ENCODE results near the gene C1orf198.

Gene C1orf198

GRCh38 chr1:230853731-230854130 lies 14.6 kb downstream of the C1orf198 start:
- no peak overlapping the region for H3K4me2 ChIP-seq (ENCODE audit: low read length)
- no peaks in the 10 kb centered on the region for H3K9me2 ChIP-seq (ENCODE audit: low read depth, low read length)
- no peaks in the 10 kb centered on the region for H3K9me3 ChIP-seq (ENCODE audit: low read length)
- no peak overlapping the region for H2AFZ ChIP-seq (ENCODE audit: low read length)
- H3K36me3 ChIP-seq (ENCODE audit: insufficient read depth, low read length) = no peaks in the 10 kb centered on the region
- H4K20me1 ChIP-seq (ENCODE audit: insufficient read depth, low read length) = no peaks in the 10 kb centered on the region
- H3F3A ChIP-seq (ENCODE audit: insufficient read depth, low read length) = no peaks in the 10 kb centered on the region
- TF ChIP-seq CTCF (IDR thresholded peaks at IDR 0.05; ENCODE audit: low read length) (no peak), EZH2 (IDR thresholded peaks at IDR 0.05; ENCODE audit: borderline replicate concordance, low read length) (no peak)
- no peak overlapping the region for H3K9ac ChIP-seq (ENCODE audit: low read length)
- H3K79me2 ChIP-seq (ENCODE audit: insufficient read depth, low read length) = no peaks in the 10 kb centered on the region
- H3K27ac ChIP-seq (ENCODE audit: low read depth, low read length, poor library complexity, severe bottlenecking) = no peak overlapping the region
- peaks cover 3% of the 10 kb centered on the region; the same call in 1 of the 2 replicates for H3K27me3 ChIP-seq (ENCODE audit: insufficient read depth, low read length)
- no peak overlapping the region for H3K4me3 ChIP-seq (ENCODE audit: low read depth, low read length, poor library complexity, severe bottlenecking)
- H3K4me1 ChIP-seq (ENCODE audit: insufficient read depth, low read length, severe bottlenecking) = no peaks in the 10 kb centered on the region

- TF ChIP-seq CTCF (IDR thresholded peaks at IDR 0.05; ENCODE audit: low read length) = no peak
- TF ChIP-seq EZH2 (IDR thresholded peaks at IDR 0.05; ENCODE audit: borderline replicate concordance, low read length) = no peak
- Histone ChIP-seq H2AFZ (ENCODE audit: low read length) (no peak overlapping the region), H3K36me3 (ENCODE audit: insufficient read depth, low read length) (no peaks in the 10 kb centered on the region), H3K79me2 (ENCODE audit: insufficient read depth, low read length) (no peaks in the 10 kb centered on the region), H3K9ac (ENCODE audit: low read length) (no peak overlapping the region), H3K27me3 (ENCODE audit: insufficient read depth, low read length) (peaks cover 3% of the 10 kb centered on the region; the same call in 1 of the 2 replicates), H4K20me1 (ENCODE audit: insufficient read depth, low read length) (no peaks in the 10 kb centered on the region), H3K4me1 (ENCODE audit: insufficient read depth, low read length, severe bottlenecking) (no peaks in the 10 kb centered on the region), H3K4me3 (ENCODE audit: low read depth, low read length, poor library complexity, severe bottlenecking) (no peak overlapping the region), H3K4me2 (ENCODE audit: low read length) (no peak overlapping the region), H3K9me2 (ENCODE audit: low read depth, low read length) (no peaks in the 10 kb centered on the region), H3F3A (ENCODE audit: insufficient read depth, low read length) (no peaks in the 10 kb centered on the region), H3K27ac (ENCODE audit: low read depth, low read length, poor library complexity, severe bottlenecking) (no peak overlapping the region), H3K9me3 (ENCODE audit: low read length) (no peaks in the 10 kb centered on the region)
Measured at GRCh38 chr1:230852959-230853358, 15.4 kb downstream of the C1orf198 start.

GRCh38 chr1:230851291-230851691 lies 17.0 kb downstream of the C1orf198 start:
- H3K4me3 ChIP-seq (ENCODE audit: low read depth, low read length, poor library complexity, severe bottlenecking) = no peak overlapping the region
- no peaks in the 10 kb centered on the region for H3K27me3 ChIP-seq (ENCODE audit: insufficient read depth, low read length)
- H3K9ac ChIP-seq (ENCODE audit: low read length) = no peak overlapping the region
- H3K4me1 ChIP-seq (ENCODE audit: insufficient read depth, low read length, severe bottlenecking) = no peaks in the 10 kb centered on the region
- no peaks in the 10 kb centered on the region for H3K36me3 ChIP-seq (ENCODE audit: insufficient read depth, low read length)
- TF ChIP-seq EZH2 (IDR thresholded peaks at IDR 0.05; ENCODE audit: borderline replicate concordance, low read length) (no peak), CTCF (IDR thresholded peaks at IDR 0.05; ENCODE audit: low read length) (no peak)
- no peaks in the 10 kb centered on the region for H3K79me2 ChIP-seq (ENCODE audit: insufficient read depth, low read length)
- H3K27ac ChIP-seq (ENCODE audit: low read depth, low read length, poor library complexity, severe bottlenecking) = no peak overlapping the region
- H3K9me3 ChIP-seq (ENCODE audit: low read length) = no peaks in the 10 kb centered on the region
- no peaks in the 10 kb centered on the region for H3K9me2 ChIP-seq (ENCODE audit: low read depth, low read length)
- no peaks in the 10 kb centered on the region for H3F3A ChIP-seq (ENCODE audit: insufficient read depth, low read length)
- no peaks in the 10 kb centered on the region for H4K20me1 ChIP-seq (ENCODE audit: insufficient read depth, low read length)
- no peak overlapping the region for H2AFZ ChIP-seq (ENCODE audit: low read length)
- no peak overlapping the region for H3K4me2 ChIP-seq (ENCODE audit: low read length)

All from OCI-LY1 (cell line).